ENCODE measurements around the gene PCNA. TPM values are rescaled to one million over a fixed set of nuclear protein-coding genes. Genes with fewer than 3 reads are reported as not detected.

The PCNA gene
- total RNA-seq, 1 experiment from 2014 or later = 273 TPM

- ChIA-PET CTCF (no interaction called here), POLR2A (no interaction called here), RAD21 (ENCODE audit: low non-redundant PET in 1 of 2, low total read pairs in 2 of 2, uncharacterized antibody in 2 of 2, unreplicated experiment in 2 of 2) (no interaction called here)
- Histone ChIP-seq H3K4me1 (ENCODE audit: control insufficient read depth in 1 of 2, insufficient read depth in 2 of 2, low read length in 2 of 2) (no peaks in the 10 kb centered on the region), H3K4me2 (ENCODE audit: low read length) (no peak overlapping the region), H3K4me3 (replicated peaks in 1 of 2; ENCODE audit: low read depth in 1 of 2, low read length in 2 of 2) (no peak overlapping the region), H3K9me2 (ENCODE audit: insufficient read depth) (no peaks in the 10 kb centered on the region), H3K79me2 (ENCODE audit: insufficient read depth, low read length) (no peaks in the 10 kb centered on the region), H2AFZ (ENCODE audit: low read depth, low read length, poor library complexity, severe bottlenecking) (no peak overlapping the region), H3K9me3 (ENCODE audit: control insufficient read depth in 1 of 2, insufficient read depth in 1 of 2, low read depth in 1 of 2, low read length in 2 of 2) (no peaks in the 10 kb centered on the region), H3K36me3 (ENCODE audit: control insufficient read depth in 1 of 2, insufficient read depth in 2 of 2, low read length in 2 of 2) (peaks cover 0 to 5% of the 10 kb centered on the region in 2 experiments; a peak in 1 of 4 replicates), H3K27ac (ENCODE audit: low read depth, low read length) (no peak overlapping the region), H4K20me1 (ENCODE audit: insufficient read depth) (no peaks in the 10 kb centered on the region), H3K27me3 (ENCODE audit: insufficient read depth, low read length) (no peaks in the 10 kb centered on the region), H3K9ac (ENCODE audit: low read length) (no peak overlapping the region)
- DNase-seq (ENCODE audit: low read depth, low spot score) (no peak), ATAC-seq (no peak)
- TF ChIP-seq ELF1 (IDR thresholded peaks at IDR 0.05; ENCODE audit: borderline replicate concordance, low read depth) = no peak
- no peak for TF ChIP-seq TCF7L2 (IDR thresholded peaks at IDR 0.05; ENCODE audit: borderline replicate concordance, extremely low read depth, insufficient read depth, insufficient read length)
- TF ChIP-seq CEBPB (IDR thresholded peaks at IDR 0.05; ENCODE audit: low read depth) = no peak
- no peak for TF ChIP-seq EZH2 (IDR thresholded peaks at IDR 0.05)
- no peak for TF ChIP-seq ZNF274 (IDR thresholded peaks at IDR 0.05; ENCODE audit: low read depth, low read length)
- no peak for TF ChIP-seq FOSL1 (IDR thresholded peaks at IDR 0.05; ENCODE audit: low read depth)
- BruUV-seq (replicated peaks) = no TSS peak
- intact Hi-C loops (cut with micrococcal nuclease) = no loop called here
Observed at GRCh38 chr20:5092765-5093339, 26.9 kb downstream of the PCNA start.

GRCh38 chr20:5091902-5092301, 27.9 kb downstream of the PCNA start:
- no peaks in the 10 kb centered on the region for H3K9me3 ChIP-seq (ENCODE audit: control insufficient read depth in 1 of 2, insufficient read depth in 1 of 2, low read depth in 1 of 2, low read length in 2 of 2)
- no peak overlapping the region for H2AFZ ChIP-seq (ENCODE audit: low read depth, low read length, poor library complexity, severe bottlenecking)
- peaks cover 0 to 5% of the 10 kb centered on the region in 2 experiments; a peak in 1 of 4 replicates for H3K36me3 ChIP-seq (ENCODE audit: control insufficient read depth in 1 of 2, insufficient read depth in 2 of 2, low read length in 2 of 2)
- no peak overlapping the region for H3K4me2 ChIP-seq (ENCODE audit: low read length)
- H3K27ac ChIP-seq (ENCODE audit: low read depth, low read length) = no peak overlapping the region
- no peaks in the 10 kb centered on the region for H3K79me2 ChIP-seq (ENCODE audit: insufficient read depth, low read length)
- ChIA-PET CTCF (no interaction called here), RAD21 (ENCODE audit: low non-redundant PET in 1 of 2, low total read pairs in 2 of 2, uncharacterized antibody in 2 of 2, unreplicated experiment in 2 of 2) (no interaction called here), POLR2A (interaction anchor here (0.5 kb wide), 1 partner anchor 32 kb away, joined by 4 read pairs; no protein-coding TSS in a partner anchor)
- no peaks in the 10 kb centered on the region for H3K27me3 ChIP-seq (ENCODE audit: insufficient read depth, low read length)
- intact Hi-C loops (cut with micrococcal nuclease) = no loop called here
- H3K9ac ChIP-seq (ENCODE audit: low read length) = no peak overlapping the region
- H3K4me1 ChIP-seq (ENCODE audit: control insufficient read depth in 1 of 2, insufficient read depth in 2 of 2, low read length in 2 of 2) = no peaks in the 10 kb centered on the region
- no peak for TF ChIP-seq SIN3A (IDR thresholded peaks at IDR 0.05; ENCODE audit: low read depth)
- no peak for TF ChIP-seq MAX (IDR thresholded peaks at IDR 0.05)
- TF ChIP-seq YY1 (IDR thresholded peaks at IDR 0.05; ENCODE audit: extremely low read depth, insufficient replicate concordance, low read depth, low read length) = no peak
- H3K9me2 ChIP-seq (ENCODE audit: insufficient read depth) = no peaks in the 10 kb centered on the region
- H4K20me1 ChIP-seq (ENCODE audit: insufficient read depth) = no peaks in the 10 kb centered on the region
- no peak for DNase-seq (ENCODE audit: low read depth, low spot score)
- H3K4me3 ChIP-seq (replicated peaks in 1 of 2; ENCODE audit: low read depth in 1 of 2, low read length in 2 of 2) = no peak overlapping the region
- no TSS peak for BruUV-seq (replicated peaks)
- no peak for ATAC-seq
